Ovary (tissue), 3 donors: ENCODE data around the gene CHST9.

Experiments used
- POLR2A ChIP-seq: fragments of 450-650 bp; IDR thresholded peaks from one replicate; pipeline ENCODE4 v1.6.1; 2017; ENCODE audit warnings: antibody characterized with exemption, mild to moderate bottlenecking, moderate library complexity
- TF ChIP-seq, protein P1 (sequence below), 3 donors: fragments of 450-650 bp in 2 of 3; fragments of 200-600 bp in 1 of 3; IDR thresholded peaks; one replicate each; pipeline versions ENCODE4 v1.5.1 to v1.8.0; 2016 to 2022; ENCODE audit warnings: antibody characterized with exemption in 3 of 3, mild to moderate bottlenecking in 1 of 3
- donor health status: DM: no; HTN: no; CAD: no.

DNA sequence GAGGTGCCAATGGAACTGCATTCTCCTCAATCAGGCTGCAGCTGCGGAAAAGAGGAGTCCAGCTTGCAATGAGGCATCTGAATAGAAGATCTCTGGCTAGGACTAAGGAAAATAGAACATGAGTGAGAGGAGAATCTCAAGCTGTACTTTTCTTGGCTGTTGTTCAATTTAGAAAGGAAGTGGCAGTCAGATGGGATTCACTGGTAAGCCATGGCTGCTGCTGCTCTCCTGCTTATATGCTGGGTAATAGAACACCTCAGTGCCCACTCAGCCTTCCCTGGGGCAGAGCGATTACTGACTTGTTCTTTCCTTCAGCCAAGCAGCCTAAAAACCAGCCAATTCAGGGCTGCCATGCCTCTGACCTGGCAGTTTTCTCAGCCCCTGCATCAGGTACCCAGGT lies 17.6 kb upstream of the CHST9 start:
- no peak for TF ChIP-seq POLR2A
- TF ChIP-seq, protein P1, sequence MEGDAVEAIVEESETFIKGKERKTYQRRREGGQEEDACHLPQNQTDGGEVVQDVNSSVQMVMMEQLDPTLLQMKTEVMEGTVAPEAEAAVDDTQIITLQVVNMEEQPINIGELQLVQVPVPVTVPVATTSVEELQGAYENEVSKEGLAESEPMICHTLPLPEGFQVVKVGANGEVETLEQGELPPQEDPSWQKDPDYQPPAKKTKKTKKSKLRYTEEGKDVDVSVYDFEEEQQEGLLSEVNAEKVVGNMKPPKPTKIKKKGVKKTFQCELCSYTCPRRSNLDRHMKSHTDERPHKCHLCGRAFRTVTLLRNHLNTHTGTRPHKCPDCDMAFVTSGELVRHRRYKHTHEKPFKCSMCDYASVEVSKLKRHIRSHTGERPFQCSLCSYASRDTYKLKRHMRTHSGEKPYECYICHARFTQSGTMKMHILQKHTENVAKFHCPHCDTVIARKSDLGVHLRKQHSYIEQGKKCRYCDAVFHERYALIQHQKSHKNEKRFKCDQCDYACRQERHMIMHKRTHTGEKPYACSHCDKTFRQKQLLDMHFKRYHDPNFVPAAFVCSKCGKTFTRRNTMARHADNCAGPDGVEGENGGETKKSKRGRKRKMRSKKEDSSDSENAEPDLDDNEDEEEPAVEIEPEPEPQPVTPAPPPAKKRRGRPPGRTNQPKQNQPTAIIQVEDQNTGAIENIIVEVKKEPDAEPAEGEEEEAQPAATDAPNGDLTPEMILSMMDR (IDR thresholded peaks at IDR 0.05): no peak
